NOMO-1 treated with dmso at 0.1 percent for 144 hours (cell line): ENCODE measurements around the gene DUSP22.
"Not testable (repeated sequence)": the region's sequence is repeated elsewhere in the genome, so short reads cannot be mapped to it uniquely, and the experiment has no call there.

Experiments used
- DNase-seq: peaks from one replicate; lab custom pipeline; 2025; ENCODE audit not compliant: unreplicated experiment; lab: John Stamatoyannopoulos, UW

DUSP22 gene

DNA sequence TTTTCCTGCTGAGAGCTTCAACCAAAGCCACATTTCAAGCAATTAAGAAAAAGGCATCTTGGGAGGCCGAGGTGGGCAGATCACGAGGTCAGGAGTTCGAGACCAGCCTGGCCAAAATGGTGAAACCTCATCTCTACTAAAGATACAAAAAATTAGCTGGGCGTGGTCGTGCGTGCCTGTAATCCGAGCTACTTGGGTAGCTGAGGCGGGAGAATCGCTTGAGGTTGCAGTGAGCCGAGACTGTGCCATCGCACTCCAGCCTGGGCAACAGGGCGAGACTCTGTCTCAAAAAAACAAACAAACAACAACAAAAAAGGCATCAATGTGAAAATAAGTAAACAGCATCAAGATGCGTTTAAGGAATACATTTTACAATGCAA, 85.3 kb downstream of the DUSP22 start:
- DNase-seq: not testable (repeated sequence)

DNA sequence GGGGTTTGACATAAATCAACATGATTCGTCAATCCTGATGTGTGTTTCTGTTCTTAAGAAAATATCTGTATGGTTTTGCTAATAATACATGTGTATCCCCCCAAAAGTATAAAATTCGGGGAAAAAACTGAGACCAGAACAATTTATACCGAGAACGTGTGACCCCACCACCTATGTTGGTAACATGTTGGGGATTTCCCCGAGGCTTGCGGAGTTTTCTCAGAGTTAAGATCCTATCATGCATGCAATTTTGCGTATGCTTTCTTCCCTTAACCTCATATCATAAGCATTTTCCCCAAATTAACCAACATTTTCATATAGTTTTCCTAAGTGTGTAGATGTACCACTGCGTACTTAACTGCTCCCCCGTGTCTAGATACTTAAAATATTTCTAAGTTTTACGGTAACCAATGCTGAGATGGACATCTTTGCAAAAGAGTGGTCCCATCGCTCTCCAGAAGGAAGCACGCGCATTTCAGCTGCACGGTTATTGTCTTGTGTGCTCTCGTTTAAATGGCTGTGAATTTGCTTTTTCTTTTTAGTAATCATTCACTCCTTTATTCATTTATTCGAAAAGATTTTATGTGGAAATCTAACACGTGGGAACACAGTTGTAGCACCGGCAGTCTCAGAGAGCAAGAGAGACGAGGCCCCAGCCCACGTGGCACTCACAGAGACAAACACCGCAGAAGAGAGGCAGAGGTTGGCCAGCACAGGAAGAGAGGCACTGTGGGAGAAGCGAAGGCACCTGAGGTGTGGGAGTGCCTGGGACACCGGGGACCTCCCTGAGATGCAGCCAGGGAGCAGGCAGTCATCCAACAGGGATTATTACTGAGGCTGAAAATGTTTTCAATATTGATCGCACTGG, 86.0 kb downstream of the DUSP22 start:
- no peak for DNase-seq

DNA sequence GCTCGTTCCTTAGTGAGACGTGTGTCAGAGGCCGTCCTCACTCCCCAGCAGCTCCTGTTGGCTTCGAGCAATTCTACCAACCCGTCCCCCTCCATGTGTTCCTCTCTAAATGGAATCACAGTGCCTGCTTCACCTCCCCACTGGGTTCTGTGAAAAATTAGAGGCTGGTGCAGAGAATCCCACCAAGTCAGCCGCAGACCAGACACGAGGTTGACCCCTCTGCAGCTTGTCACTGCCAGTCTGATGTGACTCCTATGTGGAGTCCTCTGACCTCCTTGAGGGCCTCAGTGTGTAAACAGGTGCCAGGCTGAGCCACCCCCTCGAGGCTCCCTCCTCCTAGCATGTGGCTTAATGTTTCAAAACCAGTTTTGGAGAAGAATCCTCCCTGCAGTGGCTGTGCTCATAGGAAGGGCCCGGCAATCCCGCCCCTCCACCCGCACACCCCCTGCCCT, 86.7 kb downstream of the DUSP22 start:
- no peak for DNase-seq

DNA sequence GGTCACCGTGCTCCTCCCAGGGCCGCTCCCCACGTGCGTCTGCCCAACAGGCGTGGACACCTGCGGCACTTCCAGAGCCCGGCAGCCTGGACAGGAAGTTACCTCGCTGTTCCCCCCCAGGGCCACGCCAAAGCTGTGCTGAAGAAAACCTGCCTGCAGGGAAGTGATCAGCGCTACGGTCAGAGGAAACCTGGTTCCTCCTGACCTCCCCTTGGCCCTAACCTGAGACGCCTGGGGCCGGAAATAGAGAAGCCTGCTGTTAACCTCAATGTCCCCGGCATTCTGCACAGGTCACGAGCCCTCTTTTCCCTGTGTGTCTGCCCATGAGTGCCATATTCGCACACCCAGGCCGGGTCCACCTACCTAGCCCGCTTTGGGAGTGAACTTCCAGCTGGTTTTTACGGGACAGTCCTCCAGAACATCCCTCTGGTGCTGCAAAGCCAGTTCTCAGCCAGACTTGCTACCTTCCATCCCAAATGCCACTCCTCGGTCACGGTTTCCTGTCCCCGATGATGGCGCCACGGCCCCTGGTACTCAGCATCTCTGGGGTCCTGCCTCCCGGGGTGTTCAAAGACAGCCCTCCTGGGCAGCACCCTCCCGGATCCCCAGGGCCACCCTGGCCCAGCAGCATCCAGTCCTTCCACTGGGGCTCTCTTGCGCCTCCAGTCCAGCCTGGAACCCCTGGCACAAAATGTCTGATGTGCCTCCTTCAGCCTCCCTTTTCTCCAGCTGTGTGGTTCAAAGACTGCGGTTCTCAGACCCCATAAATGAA, 87.3 kb downstream of the DUSP22 start:
- DNase-seq: no peak

DNA sequence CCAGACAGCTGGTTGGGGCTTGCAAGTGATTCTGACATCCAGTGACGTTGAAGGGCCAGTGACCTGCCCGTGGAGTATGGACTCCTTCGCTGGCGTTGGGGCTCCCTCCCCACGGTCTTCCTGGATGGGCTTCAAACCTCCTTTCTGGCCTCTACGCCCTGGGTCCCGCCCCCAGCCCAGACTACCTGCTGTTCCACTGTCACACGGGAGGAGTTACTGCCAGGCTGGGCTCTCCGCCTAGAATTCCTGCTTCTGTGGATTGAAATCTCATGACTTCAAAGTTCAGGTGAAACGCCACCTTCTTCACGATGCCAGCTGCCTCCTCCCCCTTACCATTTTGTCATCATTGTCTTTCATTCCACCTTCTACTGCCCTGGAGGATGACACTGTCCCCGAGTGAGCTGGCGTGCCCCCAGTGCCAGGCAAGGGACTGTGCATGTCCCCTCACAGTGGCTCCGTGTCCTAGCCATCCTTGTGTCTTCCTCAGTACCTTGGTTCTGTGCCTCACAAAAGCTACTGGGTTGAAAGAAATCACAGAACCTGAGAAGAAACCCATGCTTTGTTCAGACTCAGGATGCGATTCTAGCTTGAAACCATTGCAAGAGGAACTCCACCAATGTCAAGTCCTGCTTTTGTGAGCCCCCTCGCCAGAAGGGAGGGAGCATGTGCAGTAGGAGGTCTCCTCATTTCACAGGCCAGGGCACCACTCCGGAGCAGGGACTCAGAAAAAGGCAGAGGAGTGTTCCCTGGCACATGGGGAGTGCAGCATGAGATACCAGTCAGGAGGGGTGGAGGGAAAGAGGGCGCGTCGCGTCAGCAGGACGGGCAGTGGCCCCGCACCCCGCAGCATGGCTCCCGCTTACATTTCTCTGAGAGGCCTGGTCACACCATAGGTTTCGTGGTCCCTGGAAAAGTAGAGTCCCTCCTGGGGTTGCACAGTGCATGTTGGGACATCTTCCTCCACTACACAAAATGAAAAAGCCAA, 88.2 kb downstream of the DUSP22 start:
- DNase-seq: no peak

DNA sequence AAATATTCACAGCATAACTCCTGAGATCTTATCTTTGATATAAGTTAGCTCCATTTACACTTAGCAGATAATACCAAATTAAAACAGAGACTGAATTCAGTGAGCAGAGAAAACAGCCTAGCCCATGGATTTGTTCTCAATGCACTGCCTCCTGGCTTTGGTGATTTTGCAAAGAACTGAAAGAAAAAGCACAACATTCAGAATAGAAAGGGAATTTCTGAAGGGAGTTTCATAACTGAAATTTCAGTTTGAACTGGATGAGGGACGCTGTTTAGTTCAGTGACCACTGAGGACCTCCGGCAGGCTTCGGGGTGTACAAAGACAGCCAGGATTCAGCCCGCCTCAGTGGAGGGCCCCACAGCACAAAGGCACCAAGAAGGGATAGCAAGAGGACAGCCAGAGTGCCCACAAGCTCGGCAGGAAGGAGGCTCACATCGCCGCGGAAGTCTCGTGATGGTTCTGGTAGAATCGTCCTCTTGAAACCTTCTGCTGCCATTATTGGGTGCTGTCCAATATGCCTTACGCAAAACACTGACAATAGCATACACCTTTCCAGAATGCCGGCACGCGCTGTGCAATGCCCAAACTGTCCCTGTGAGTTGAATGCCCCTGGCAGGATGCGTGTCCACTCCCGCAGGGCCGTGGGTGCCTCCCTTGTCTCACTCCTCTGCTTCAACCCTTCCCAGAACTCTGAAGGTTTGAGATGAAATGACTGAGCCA, 89.6 kb downstream of the DUSP22 start:
- no peak for DNase-seq

DNA sequence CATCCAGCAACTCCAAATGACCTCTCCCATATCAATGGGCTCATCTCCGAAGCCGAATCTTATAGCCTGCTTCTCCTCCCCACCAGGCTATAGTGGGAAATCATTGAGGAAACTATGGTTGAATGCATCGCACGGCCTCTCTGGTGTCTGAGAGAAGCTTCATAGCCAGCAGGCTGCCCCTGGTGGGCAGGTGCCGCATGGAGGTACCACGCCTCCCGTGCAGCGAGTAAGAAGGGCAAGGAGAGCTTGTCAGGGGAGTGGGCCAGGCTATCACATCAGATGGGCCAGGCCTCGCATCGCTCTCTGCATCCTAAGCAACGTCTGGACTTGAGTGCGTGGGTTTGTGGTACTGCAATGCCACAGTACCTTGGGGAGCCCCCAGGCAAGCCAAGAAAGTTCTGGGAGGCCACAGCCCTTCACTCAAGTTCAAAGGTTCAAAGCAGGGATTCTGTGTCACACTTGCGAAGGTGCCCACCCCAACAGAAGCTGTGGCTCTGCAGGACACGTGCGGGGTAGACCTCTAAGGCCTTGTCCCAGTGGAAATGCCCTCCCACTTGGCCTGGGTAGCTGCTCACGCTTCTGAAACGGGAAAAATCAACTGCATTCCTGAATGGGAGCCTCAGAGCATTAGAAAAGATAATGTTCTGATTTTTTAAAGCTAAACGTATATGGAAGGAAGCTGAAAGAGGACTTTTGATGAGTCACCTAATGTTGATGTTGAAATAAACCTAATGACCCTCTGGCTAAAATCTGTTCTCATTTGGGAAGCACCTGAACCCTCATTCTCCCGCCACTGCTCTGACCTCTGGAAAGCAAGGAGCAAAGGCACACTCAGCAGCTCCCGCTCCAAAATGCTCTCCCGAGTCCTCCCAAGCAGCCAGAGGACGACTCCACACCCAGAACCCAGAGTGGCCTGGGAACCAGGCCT, 90.9 kb downstream of the DUSP22 start:
- no peak for DNase-seq

DNA sequence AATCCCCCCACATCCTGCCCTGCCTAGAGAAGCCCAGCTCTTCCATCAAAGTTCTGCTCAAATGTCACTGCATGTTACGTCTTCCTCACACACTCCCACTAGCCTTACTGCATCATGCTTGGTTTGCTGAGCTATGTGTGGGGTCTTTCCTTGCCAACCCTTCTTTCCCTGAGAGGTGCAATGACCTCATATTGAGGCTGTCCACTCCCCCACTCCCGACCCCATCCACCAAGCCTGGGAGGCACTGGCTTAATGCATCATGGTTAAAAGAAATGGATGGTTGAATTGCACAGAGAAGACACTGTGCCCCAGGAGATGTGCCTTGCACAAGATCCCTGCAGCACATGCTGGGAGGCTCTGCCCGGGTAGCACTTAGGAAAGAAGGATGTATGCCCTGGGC, 91.6 kb downstream of the DUSP22 start:
- DNase-seq: no peak

DNA sequence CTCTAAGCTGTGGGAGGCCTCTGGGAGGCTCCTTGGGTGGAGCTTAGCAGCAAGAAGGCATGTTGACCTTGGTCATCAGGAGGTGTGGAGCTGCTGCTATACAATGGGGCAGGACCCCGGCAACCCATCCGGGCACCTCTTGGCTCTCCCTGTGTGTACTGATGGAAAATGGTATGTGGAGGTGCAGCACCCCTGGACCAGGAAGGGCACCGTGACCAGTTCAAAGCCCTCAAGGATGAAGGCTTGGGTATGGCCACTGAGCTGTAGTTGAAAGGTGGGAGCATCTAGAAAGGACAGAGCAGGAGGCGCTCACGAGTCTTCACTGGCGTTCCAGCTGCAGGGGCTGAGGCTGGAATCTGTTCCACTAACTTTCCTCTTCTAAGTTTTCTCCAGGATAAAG, 92.6 kb downstream of the DUSP22 start:
- DNase-seq: no peak

DNA sequence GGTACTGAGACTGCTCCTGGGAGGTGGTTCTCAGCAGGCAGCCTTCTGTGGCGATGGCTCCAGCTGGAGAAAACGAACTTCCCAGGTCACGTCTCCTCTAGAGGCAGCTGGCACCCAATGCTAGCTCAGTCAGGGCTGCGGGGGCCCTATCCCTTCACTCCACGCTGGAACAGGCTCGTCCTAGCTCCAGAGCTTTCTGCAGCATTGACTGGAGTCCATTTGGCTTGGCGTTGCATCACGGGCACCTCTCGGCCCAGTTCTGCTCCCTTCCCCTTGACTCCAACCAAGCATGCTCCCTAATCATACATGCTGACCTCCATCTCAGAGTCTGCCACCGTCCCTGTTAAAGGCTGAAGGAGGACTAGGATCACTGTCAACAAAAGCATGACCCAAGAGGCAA, 93.3 kb downstream of the DUSP22 start:
- no peak for DNase-seq

DNA sequence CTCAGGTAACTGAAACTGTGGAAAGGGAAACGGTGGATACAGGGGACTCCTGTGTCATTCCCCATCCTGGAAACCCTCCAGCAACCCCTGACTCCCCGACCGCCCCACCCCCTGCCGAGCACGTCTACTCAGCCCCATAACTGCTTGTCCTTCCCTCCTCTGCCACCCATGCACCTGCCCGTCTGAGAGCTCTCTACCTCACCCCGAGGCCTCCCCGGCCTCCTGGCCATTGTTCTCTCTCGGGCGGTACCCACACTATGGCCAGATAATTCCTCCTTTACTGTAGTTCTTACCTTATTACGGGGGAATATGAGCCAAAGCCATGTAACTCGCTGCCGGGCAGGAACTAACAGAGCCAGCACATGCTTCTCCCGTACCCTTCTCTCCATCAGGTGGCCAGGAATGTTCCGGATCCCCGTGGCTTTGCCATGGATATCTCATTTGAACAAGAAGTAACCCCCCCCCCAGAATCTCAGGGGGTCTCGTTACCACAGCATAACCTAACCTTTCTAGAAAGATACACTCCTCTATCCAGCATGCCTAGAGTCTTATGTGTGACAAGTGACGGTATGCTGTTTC, 94.5 kb downstream of the DUSP22 start:
- DNase-seq: no peak

DNA sequence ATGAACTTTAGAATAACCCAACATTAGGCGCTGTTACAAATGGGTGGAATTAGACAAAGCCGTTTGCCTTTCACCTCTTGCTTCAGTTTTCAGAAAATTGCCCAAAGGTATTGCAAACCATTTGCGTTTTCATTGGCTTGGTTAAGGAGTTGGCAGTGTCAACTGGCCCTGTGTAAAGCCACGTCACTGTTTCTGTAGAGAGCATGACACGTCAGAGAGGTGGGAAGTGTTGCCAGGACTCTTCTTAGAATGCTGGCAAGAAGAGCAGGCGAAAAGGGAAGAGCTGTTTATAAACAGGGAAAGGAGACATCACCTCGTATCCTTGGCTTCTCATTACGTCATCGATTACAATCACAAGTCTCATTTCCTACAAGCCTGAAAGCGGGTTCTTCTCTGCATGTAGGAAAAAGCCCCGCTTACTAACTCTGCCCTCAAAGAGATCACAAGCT, 95.0 kb downstream of the DUSP22 start:
- no peak for DNase-seq

DNA sequence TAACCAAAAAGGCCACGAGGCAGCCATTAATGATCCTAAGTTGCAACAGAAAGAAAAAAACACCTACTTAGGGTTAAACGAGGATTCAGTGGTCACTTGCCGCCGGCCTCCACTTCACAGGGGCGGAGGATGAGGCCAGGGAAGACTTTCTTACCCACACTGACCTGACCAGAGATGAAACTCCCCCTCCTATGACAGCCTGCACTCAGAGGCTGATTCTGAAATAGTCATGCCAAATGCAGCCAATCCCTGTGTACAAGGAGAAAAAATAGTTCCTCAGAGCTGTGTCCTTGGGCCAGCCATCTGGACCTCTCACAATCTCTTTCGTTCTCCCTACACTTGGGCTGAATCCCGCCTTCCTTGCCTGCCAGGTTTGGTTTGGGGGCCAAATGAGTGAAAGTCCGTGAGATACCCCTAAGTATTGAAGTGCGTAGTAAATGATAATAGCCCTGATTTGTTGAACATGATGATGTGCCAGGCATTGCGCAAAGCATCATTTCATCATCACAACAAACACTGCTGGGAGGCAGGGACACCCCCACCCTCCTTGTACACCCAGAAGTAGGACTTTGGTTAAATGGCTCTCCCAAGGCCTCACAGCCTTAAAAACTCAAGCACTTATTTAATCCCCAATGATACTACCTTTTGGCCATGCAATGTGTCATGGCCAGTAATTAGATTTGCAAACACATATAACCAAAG, 96.1 kb downstream of the DUSP22 start:
- no peak for DNase-seq

DNA sequence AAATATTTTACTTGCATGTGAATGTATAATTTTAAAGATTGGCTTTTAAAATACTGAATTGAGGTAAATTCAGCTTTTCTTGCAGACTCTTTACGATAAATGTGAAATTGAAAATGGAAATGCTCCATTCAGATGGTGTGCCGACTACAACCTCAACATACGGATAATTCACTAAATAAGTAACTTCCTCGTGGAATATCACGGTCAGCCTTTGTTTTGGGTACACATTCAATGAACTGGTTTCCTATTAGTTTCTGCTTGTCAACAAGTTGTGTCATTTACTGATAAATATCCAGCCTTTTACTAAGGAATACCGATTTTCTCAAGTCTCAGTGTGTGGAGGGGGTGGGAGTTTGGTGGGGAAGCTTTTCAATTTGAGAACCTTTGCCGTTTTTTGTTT, 96.9 kb downstream of the DUSP22 start:
- no peak for DNase-seq

DNA sequence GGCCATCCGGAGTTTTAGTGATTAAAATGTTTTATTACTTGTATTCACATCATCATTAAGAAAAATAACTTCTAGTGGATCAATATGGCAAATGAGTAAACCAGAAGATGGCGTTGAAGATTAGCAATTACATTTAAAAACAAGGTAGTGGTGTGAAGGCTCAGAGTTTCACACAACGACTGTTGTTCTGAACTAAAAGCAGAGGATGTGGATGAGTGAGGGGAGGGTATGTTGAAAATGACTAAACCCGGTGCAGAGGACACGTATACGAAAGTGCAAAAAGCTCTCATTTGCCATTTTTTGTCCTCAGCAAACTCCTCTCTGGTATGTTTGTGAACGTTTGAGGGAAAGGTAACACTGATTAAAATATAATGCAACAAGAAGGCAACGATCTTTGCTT, 97.3 kb downstream of the DUSP22 start:
- DNase-seq: no peak

DNA sequence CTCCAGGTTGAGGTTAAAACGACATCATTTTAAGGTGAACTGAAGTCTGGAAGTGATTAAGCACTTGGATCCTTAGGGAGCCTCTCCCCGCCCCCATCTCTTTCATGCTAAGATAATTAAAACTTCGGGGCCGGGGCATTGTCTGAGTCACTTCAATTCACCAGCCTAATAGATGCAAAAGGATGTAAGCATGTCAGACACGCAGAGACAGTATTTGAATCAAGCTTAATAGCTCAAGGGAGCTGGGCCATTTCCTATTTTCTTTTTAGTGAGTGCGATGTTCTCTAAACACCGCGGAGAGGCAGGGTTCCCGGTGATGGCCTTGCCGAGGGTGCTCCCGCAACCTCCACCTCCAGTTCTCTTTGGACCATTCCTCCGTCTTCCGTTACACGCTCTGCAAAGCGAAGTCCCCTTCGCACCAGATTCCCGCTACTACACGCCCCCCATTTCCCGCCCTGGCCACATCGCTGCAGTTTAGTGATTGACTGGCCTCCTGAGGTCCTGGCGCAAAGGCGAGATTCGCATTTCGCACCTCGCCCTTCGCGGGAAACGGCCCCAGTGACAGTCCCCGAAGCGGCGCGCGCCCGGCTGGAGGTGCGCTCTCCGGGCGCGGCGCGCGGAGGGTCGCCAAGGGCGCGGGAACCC, 98.7 kb downstream of the DUSP22 start:
- no peak for DNase-seq

DNA sequence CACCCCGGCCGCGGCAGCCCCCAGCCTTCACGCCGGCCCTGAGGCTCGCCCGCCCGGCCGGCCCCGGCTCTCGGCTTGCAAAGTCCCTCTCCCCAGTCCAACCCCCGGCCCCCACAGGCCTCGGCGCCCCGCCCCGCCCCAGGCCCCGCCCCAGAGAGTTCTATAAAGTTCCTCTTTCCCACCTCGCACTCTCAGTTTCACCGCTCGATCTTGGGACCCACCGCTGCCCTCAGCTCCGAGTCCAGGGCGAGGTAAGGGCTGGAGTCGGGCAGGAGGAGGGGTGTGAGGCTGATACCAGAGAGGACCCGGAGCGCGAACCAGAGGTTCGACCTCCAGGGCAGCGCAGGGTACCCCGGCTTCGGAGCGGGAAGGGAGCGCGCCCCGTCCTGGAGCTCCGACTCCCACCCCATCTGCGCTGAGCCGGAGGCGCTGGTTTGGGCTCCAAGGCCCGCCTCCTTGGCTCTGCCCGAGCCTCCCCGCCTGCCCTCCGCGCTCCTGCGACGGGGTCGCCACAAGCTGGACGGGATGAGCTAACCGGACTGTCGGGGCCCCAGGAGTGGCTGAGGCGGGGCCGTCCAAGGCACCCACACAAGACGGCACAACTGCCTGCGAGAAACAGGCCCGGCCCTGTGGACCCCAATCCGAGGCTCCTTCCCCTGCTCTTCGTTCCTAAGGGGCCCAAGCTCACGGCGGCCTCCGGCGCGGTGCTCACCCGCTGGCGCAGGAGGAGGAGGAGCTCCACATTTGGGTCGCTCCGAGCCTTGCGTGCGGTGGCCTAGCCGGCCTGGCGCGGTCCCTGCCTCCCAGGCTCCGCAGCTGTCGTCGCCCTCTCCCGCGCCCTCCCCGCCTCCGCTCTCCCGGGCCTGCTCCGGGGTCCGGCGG, 99.5 kb downstream of the DUSP22 start, which contains the start of gene IRF4:
TSS of gene IRF4 (plus strand) at position 194 of the 882 bp plus-strand sequence. CDS start 1,401 bp downstream, outside the sequence.
- no peak for DNase-seq
